Common myeloid progenitor, CD34-positive (primary cell): ENCODE measurements around the gene KIF1A.

Experiments
- CTCF ChIA-PET: fragments of 350-600 bp; sonication (Branson Sonifier 250); formaldehyde crosslinking; loops from one replicate; lab custom pipeline; 2021; ENCODE audit warnings: antibody characterized with exemption; lab: Charles Lee
- POLR2A ChIA-PET: fragments of 350-600 bp; sonication (Branson Sonifier 250); formaldehyde crosslinking; loops from one replicate; lab custom pipeline; 2021; ENCODE audit warnings: antibody characterized with exemption; lab: Charles Lee
- DNase-seq, 3 donors: peaks; one replicate each; pipeline versions ENCODE4 v3.0.0 to v3.0.0-alpha.2; 2013
- H3K27ac ChIP-seq, 2 experiments: 1 replicate in 1 of 2; 2 replicates in 1 of 2; pipeline ENCODE4 v1.7.0; 2013; ENCODE audit warnings: inconsistent platforms in 2 of 2, low read length in 2 of 2, mild to moderate bottlenecking in 2 of 2, low read depth in 1 of 2, moderate library complexity in 1 of 2; ENCODE audit not compliant: severe bottlenecking in 2 of 2, insufficient read depth in 1 of 2, poor library complexity in 1 of 2
- H3K27me3 ChIP-seq, 5 experiments: replicated peaks in 2 of 5; 1 replicate in 3 of 5; 2 replicates in 2 of 5; pipeline versions ENCODE4 v1.6.1 to v1.7.0; 2013; ENCODE audit warnings: low read length in 4 of 5, mild to moderate bottlenecking in 2 of 5, moderate library complexity in 2 of 5, inconsistent platforms in 1 of 5; ENCODE audit not compliant: insufficient read depth in 5 of 5, control insufficient read depth in 4 of 5
- H3K36me3 ChIP-seq, 4 experiments: 1 replicate in 2 of 4; 2 replicates in 2 of 4; pipeline versions ENCODE4 v1.6.1 to v1.7.0; 2013; ENCODE audit warnings: low read length in 3 of 4, control low read depth in 1 of 4, mild to moderate bottlenecking in 1 of 4; ENCODE audit not compliant: control insufficient read depth in 4 of 4, insufficient read depth in 4 of 4
- H3K4me1 ChIP-seq, 4 experiments: 1 replicate in 3 of 4; 2 replicates in 1 of 4; pipeline versions ENCODE4 v1.6.1 to v1.7.1; 2013; ENCODE audit warnings: low read length in 3 of 4, mild to moderate bottlenecking in 3 of 4, control low read depth in 1 of 4, inconsistent platforms in 1 of 4, moderate library complexity in 1 of 4; ENCODE audit not compliant: control insufficient read depth in 4 of 4, insufficient read depth in 4 of 4; ENCODE audit errors: control extremely low read depth in 1 of 4
- H3K4me3 ChIP-seq, 7 experiments: 1 replicate in 4 of 7; 2 replicates in 3 of 7; pipeline versions ENCODE4 v1.5.1 to v1.7.0; 2013; ENCODE audit warnings: mild to moderate bottlenecking in 7 of 7, low read length in 6 of 7, moderate library complexity in 6 of 7, inconsistent platforms in 2 of 7, low read depth in 2 of 7, control low read depth in 1 of 7; ENCODE audit not compliant: insufficient read depth in 4 of 7, control insufficient read depth in 1 of 7; ENCODE audit errors: extremely low read depth in 1 of 7
- H3K9me3 ChIP-seq, 5 experiments: 1 replicate in 4 of 5; 2 replicates in 1 of 5; pipeline versions ENCODE4 v1.6.1 to v1.7.1; 2013; ENCODE audit warnings: low read length in 4 of 5, mild to moderate bottlenecking in 2 of 5, inconsistent platforms in 1 of 5, low read depth in 1 of 5, moderate library complexity in 1 of 5; ENCODE audit not compliant: control insufficient read depth in 4 of 5, insufficient read depth in 2 of 5; ENCODE audit errors: control extremely low read depth in 1 of 5
- WGBS: methylation state at CpG from one replicate; pipeline ENCODE4 v1.1.5; 2013; ENCODE audit not compliant: insufficient coverage; 5-methylcytosine and 5-hydroxymethylcytosine counted together

Gene KIF1A

GRCh38 chr2:240774856-240775255 lies 45.2 kb downstream of the KIF1A start:
- H3K9me3 ChIP-seq = no peaks in the 10 kb centered on the region
- H3K27me3 ChIP-seq = peaks cover 0 to 2% (median 0%) of the 10 kb centered on the region in 5 experiments
- 88% methylated on average over 6 of the region's 9 CpGs for WGBS
- no peaks in the 10 kb centered on the region for H3K4me1 ChIP-seq
- DNase-seq = no peak
- H3K4me3 ChIP-seq = no peak overlapping the region
- ChIA-PET CTCF (no interaction called here), POLR2A (no interaction called here)
- H3K36me3 ChIP-seq = no peaks in the 10 kb centered on the region
- no peak overlapping the region for H3K27ac ChIP-seq

GRCh38 chr2:240769096-240769495 lies 50.9 kb downstream of the KIF1A start:
- CTCF ChIA-PET = interaction anchor here (2.3 kb wide), 1 partner anchor 11 kb away, joined by 6 read pairs; no protein-coding TSS in a partner anchor
- H3K27me3 ChIP-seq = no peaks in the 10 kb centered on the region

GRCh38 chr2:240768216-240768615 lies 51.8 kb downstream of the KIF1A start:
- no peak for DNase-seq
- CTCF ChIA-PET = interaction anchor here (2.3 kb wide), 1 partner anchor 12 kb away, joined by 6 read pairs; no protein-coding TSS in a partner anchor
- 100% methylated on average over 6 of the region's 7 CpGs for WGBS
- H3K27me3 ChIP-seq = no peaks in the 10 kb centered on the region
- POLR2A ChIA-PET = no interaction called here
- H3K4me1 ChIP-seq = no peaks in the 10 kb centered on the region
- no peak overlapping the region for H3K4me3 ChIP-seq
- no peaks in the 10 kb centered on the region for H3K36me3 ChIP-seq
- H3K9me3 ChIP-seq = no peaks in the 10 kb centered on the region
- H3K27ac ChIP-seq = no peak overlapping the region

More at GRCh38 chr2:240769096-240769495, 50.9 kb downstream of the KIF1A start:
- POLR2A ChIA-PET = no interaction called here
- WGBS = 94% methylated on average over 7 of the region's 7 CpGs
- no peaks in the 10 kb centered on the region for H3K4me1 ChIP-seq
- H3K9me3 ChIP-seq = no peaks in the 10 kb centered on the region
- H3K4me3 ChIP-seq = no peak overlapping the region
- no peaks in the 10 kb centered on the region for H3K36me3 ChIP-seq
- H3K27ac ChIP-seq = no peak overlapping the region
- DNase-seq = no peak

- H3K4me3 ChIP-seq = no peak overlapping the region
- no peaks in the 10 kb centered on the region for H3K36me3 ChIP-seq
- no peaks in the 10 kb centered on the region for H3K9me3 ChIP-seq
- DNase-seq = no peak
- H3K27me3 ChIP-seq = no peaks in the 10 kb centered on the region
- ChIA-PET CTCF (no interaction called here), POLR2A (no interaction called here)
- H3K27ac ChIP-seq = no peak overlapping the region
- no peaks in the 10 kb centered on the region for H3K4me1 ChIP-seq
- WGBS = 96% methylated on average over 5 of the region's 5 CpGs
These were observed 52.7 kb downstream of the KIF1A start for GRCh38 chr2:240767341-240767740.

GRCh38 chr2:240766072-240766471 lies 53.9 kb downstream of the KIF1A start:
- CTCF ChIA-PET = no interaction called here
- H3K4me3 ChIP-seq = no peak overlapping the region
- 94% methylated on average over 7 of the region's 7 CpGs for WGBS
- no peaks in the 10 kb centered on the region for H3K27me3 ChIP-seq
- no peak overlapping the region for H3K27ac ChIP-seq
- no peaks in the 10 kb centered on the region for H3K9me3 ChIP-seq
- no peak for DNase-seq
- POLR2A ChIA-PET = no interaction called here
- no peaks in the 10 kb centered on the region for H3K36me3 ChIP-seq
- H3K4me1 ChIP-seq = no peaks in the 10 kb centered on the region

GRCh38 chr2:240765007-240765406 lies 55.0 kb downstream of the KIF1A start:
- H3K36me3 ChIP-seq = no peaks in the 10 kb centered on the region
- no peak overlapping the region for H3K27ac ChIP-seq
- no peak overlapping the region for H3K4me3 ChIP-seq
- 90% methylated on average over 5 of the region's 7 CpGs for WGBS
- DNase-seq = no peak
- CTCF ChIA-PET = no interaction called here
- H3K9me3 ChIP-seq = no peaks in the 10 kb centered on the region
- POLR2A ChIA-PET = no interaction called here
- no peaks in the 10 kb centered on the region for H3K27me3 ChIP-seq
- no peaks in the 10 kb centered on the region for H3K4me1 ChIP-seq

GRCh38 chr2:240764605-240765004 lies 55.4 kb downstream of the KIF1A start:
- Histone ChIP-seq H3K27me3 (no peaks in the 10 kb centered on the region), H3K9me3 (no peaks in the 10 kb centered on the region)

More at GRCh38 chr2:240764605-240765004, 55.4 kb downstream of the KIF1A start:
- Histone ChIP-seq H3K36me3 (no peaks in the 10 kb centered on the region), H3K27ac (no peak overlapping the region), H3K4me1 (no peaks in the 10 kb centered on the region), H3K4me3 (no peak overlapping the region)
- DNase-seq = no peak
- ChIA-PET POLR2A (no interaction called here), CTCF (no interaction called here)
- 89% methylated on average over 5 of the region's 5 CpGs for WGBS
